NCI-H82 (cell line): Measurements from ENCODE around the gene ATXN1.
A peak's percentile ranks its signal among the peaks of the same experiment; 100 is the strongest.

Source experiments
- DNase-seq: peaks from one replicate; lab custom pipeline; 2025; lab: John Stamatoyannopoulos, UW

Gene ATXN1

DNA sequence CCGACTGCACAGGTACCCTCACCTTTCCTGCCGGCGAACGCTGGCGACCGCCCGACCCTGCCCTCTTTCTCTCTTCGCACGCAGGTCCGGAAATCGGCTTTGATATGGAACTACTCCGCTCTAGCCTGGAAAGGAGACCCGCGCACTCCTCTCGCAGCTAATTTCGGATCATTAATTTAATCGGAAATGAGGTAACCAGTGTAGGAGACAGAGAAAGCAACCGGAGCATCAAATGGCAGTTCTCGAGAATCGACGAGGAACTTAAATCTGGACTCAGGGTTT is 949 bp upstream of the ATXN1 start:
- DNase-seq, result peak; percentile 37

DNA sequence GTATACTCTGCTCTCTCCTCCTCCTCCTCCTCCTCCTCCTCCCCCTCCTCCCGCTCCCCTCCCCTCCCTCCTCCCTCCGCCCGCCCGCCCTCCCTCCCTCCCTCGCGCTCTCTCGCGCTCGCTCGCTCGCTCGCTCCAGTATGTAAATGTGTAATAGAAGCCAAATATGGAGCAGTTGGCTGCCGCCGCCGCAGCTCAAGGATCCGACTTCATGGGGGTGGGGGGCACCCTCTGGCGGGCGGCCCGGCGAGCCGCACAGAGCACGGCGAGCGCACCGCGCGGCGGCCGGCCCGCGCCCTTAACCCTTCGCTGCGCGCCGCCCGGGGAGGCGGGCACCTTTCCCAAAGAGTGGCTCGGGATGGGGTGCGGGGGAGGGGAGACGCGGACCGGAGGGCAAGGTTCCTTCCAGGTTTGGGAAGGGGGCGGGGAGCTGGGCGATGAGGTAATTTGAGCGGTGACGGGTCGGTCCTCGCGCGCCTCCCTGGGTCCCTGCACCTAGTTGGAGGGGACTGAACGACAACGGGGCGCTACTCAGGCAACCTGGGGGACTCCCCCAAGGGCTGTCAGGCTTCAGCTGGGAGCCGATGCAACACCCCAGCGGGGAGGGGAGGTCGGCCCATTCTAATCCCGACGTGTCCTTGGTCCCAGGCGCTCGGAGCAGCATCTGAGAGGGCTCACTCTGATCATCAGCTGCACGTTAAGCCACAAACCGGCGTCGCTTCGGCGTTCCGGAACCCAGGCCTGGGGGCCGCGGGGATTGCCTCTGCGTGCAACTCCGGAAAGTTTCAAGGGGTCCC is 409 bp upstream of the ATXN1 start:
- DNase-seq, result peak; percentile 87

DNA sequence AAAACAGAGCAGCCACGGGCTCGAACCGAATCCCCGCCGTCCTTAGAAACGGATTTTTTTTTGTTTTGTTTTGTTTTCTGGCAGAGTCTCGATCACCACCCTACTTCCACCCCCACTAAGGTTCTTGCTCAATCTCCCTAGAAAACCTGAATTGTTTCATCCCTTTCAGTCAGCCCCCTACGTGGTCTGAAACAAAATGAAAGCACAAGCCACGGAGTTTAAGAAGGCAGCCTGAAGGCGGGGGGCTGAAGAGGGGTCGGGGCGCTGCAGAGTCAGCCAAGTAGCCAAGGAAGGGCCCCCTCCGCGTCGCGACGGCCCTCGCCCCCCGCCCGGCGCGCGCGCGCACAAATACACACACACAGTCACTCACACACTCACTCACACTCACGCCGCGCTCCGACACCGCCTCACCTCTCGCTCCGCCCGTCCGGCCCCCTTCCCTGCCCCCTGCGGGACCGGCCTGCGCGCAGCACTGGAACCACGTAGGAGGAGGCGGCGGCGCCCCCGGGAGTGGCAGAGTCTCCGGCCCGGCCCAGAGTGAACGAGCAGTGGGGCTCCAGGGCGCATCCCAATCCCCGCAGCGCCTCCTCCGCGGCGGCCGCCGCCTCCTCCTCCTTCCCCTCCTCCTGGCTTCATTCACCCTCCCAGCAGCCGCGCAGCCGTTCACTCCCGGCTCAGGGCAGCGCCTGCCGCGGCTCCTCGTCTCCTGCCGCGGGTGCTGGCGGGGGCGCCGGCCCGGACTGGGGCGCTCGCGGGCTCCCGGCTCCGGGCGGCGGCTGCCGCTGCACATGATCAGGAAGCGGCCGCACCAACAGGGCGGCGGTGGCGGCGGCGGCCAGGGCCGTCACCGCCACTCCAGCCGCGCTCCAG is 1.4 kb downstream of the ATXN1 start:
- DNase-seq, result peak; percentile 79

- peak; percentile 30 for DNase-seq
Measured at GRCh38 chr6:16759181-16759645, 2.0 kb downstream of the ATXN1 start.

GRCh38 chr6:16758163-16758975 is 2.9 kb downstream of the ATXN1 start:
- peak; percentile 94 for DNase-seq

DNA sequence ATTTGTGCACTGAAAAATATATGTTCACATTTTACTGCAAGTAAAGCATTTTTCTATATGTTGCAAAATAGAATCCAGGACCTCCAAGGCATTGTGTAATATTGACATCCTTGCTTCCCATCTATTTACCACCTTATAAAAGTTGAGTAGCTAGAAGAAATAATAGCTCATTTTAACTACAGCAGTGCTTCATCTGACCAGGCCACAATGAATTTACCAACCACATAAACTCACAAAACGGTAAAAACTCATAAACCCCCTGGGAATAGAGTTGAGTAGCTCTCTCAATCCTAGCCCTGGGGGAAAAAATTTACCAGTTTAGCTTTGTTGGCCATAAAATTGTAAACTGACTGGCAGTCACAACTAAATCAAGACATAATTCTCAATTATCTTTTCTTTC is 3.9 kb downstream of the ATXN1 start:
- DNase-seq, result no peak

GRCh38 chr6:16756660-16757255 is 4.5 kb downstream of the ATXN1 start:
- no peak for DNase-seq

DNA sequence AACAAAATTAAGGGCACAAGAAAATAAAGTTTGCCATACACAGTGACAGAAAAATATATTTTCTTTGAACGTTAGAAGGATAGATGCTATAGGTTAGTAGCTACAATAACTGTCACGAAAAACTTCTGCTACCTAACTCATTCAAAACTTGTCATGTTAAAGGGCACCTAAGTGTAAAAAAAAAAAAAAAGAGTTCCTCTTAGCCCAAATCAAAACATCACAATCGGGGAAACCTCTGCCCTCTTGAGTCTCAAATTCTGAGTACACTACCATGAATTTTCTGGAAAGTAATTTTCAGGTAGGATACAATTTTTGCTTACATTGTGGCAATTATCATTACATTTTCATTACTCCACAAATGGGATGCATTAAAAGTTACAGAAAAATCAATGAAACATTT is 5.7 kb downstream of the ATXN1 start:
- DNase-seq, result no peak

DNA sequence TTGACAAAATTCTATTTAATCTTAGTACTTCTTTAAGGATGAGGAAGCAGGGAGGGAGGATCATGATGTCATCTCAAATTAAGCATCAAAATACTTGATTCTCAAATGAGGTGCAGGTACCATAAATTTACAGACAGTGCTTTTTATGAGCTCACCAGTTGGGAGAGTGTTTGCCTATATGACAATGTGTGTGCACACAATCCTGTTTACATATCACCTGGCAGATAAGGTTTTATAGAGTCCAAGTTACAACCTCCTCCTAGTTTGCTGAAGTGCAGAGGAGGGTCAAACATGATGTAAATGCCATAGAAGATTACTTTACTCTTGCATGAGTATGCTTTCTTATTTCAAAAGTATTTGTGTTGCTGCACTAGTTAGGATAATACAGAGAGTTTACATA is 6.4 kb downstream of the ATXN1 start:
- DNase-seq, result no peak

DNA sequence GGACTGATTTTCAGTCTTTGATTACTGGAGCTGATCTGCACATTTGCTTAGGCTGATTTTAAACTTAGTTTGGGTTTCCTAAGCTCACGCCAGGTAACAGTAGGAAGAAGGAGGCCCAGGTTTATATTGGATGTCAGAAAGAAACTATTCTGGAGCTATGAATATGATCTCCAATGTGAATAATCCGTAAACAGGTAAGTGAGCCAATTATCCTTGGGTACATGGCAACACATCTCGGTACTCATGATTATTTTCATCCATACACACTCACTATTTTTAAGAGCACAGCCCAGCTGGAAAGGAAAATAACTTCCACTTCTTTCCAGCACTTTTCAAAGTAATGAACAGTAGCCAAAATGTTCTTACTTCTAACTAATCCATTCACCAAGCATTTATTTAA is 7.0 kb downstream of the ATXN1 start:
- no peak for DNase-seq

GRCh38 chr6:16753341-16753740 is 7.9 kb downstream of the ATXN1 start:
- DNase-seq, result no peak

DNA sequence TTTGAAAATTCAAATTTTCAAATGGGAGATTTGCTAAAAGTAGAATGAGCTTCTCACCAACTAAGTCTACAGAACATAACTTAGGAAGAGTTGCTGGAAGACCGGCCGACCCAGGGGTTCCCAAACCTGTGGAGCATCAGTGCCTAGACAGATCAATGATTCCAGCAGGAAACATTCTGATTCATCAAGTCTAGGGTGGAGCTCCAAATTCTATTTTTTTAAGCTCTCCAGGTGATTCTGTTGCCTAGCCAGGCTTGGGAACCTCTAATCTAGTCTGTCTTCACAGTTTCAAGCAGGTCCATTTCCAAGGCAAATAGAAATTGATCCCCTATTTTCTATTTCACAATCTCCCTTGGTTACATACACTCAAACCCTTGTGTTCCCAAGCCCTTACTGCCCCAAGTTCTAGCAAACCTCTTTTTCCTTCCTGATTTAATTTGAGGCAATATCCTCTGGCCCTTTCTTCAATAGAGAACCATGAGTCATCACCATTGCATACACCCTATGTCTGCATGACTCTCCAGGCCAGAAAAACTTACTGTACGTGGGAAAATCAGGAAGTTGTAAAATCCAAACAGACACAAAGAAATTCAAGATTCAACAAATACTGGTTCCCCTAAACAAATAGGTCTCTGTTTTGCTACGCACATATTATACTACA is 8.9 kb downstream of the ATXN1 start:
- no peak for DNase-seq

GRCh38 chr6:16751251-16751946 is 9.9 kb downstream of the ATXN1 start:
- no peak for DNase-seq

DNA sequence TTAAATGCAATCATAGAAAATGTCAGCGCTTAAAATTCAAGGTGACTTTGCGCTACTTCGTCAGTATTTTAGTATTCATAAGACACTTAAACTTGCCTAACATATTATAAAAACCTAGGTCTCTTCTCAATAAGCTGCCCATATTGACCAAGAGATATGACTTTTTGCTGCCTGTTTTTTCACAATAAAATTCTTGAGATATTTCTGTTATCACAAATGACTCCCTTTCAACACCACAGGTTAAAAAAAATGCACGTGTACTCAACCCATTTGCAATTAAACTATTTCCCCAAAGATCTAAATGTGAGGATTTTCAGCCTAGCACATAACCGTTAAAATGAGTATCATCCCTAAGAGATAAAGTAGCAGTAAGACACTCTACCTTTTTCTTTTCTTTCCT is 10.7 kb downstream of the ATXN1 start:
- DNase-seq, result no peak

GRCh38 chr6:16749516-16750485 is 11.5 kb downstream of the ATXN1 start:
- DNase-seq, result no peak

DNA sequence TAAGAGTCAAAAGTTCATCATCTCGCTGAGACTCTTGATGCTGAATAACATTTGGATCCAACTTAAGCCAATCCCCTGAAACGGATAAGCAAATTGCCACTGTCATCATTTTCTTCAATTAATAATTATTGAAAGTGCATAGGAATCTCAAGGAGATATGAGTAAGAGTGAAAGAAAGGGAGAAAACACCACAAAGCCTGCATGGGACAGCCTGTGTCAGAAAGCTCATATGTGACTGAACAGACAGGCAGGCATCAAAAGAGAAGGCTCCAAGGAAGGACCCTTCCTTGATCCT is 13.3 kb downstream of the ATXN1 start:
- DNase-seq, result no peak

DNA sequence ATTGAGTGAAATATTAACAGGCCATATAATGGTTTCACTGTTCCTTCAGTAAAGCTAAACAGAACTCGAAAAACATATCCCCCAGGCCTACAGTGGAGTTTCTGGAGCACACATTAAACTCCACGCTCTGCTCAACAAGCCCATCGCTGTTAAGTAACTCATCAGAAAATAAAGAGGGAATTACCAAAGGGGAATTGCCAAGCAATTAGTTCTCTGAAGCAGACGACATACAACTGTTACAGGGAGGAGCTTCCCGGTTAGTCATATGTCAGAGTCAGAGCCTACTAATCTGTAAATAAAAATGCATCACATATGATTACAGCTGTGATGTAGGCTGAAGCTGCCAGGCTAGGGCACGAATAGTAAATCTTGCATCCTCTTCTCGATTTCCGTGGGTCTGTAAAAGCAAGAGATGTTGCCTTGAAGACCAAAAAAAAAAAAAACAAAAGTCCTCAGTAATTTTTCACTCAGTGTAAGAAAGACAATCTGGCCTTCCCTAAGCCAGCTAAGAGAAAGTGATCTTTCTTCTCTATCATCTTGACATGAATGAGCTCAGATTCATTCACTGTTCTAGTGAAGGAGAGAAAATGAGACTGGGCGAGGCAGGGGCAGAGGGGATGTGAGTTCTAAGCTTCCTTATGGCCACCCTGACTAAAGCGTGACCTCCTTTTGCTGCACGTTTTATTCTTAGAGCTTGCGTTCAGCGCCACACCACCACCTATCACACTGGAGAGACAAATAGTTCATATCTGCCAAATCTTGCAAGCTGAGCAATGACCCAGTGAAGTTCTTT is 13.8 kb downstream of the ATXN1 start:
- DNase-seq, result peak; percentile 64

DNA sequence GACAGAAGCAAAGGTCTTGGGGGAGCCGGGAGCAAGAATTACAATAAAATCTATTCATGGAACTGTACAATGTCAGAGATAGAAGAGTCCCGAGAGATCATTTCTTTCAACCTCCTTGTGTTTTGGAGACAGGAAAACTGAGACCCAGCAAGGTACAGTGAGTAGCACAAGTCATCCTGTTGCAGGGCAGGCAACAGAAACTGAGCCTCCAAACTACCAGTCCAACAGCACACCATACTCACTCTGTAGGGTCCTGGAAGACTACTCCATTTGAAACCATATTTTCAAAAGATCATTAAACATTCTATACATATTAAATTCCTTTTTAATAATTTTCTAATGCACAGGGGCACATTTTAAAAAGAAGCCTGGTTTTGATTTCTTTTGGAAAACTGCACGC is 14.4 kb downstream of the ATXN1 start:
- no peak for DNase-seq

GRCh38 chr6:16746401-16746800 is 14.9 kb downstream of the ATXN1 start:
- no peak for DNase-seq
